MG63 (cell line): Measurements from ENCODE around the gene OLIG3. TPM values are rescaled to one million over a fixed set of nuclear protein-coding genes. Genes with fewer than 3 reads are reported as not detected.

Experiments used
- DNase-seq: peaks from one replicate; pipeline ENCODE4 v3.0.0-alpha.2; 2020
- H3K27me3 ChIP-seq: fragments of 250-450 bp; sonication (Bioruptor Pico); 2 replicates; pipeline ENCODE4 v1.5.1; 2020; ENCODE audit warnings: mild to moderate bottlenecking, moderate library complexity
- H3K36me3 ChIP-seq: fragments of 250-450 bp; sonication (Bioruptor Pico); 2 replicates; pipeline ENCODE4 v1.5.1; 2020; ENCODE audit warnings: mild to moderate bottlenecking, moderate library complexity
- H3K4me3 ChIP-seq: fragments of 250-450 bp; sonication (Bioruptor Pico); 2 replicates; pipeline ENCODE4 v1.5.1; 2020; ENCODE audit warnings: mild to moderate bottlenecking, moderate library complexity
- H3K9me3 ChIP-seq: fragments of 250-450 bp; sonication (Bioruptor Pico); 2 replicates; pipeline ENCODE4 v1.5.1; 2020; ENCODE audit warnings: mild to moderate bottlenecking, moderate library complexity
- total RNA-seq: library from RNA; depleted of rRNA; stranded (reverse); fragments of >200 nt; shearing (Covaris generic); gene quantifications from 2 replicates; pipeline ENCODE4 v1.2.3, GENCODE V29; 2014; ENCODE audit warnings: low replicate concordance

Gene OLIG3
- total RNA-seq, 1 experiment from 2014 or later, result not detected

- H3K4me3 ChIP-seq, result no peak overlapping the region
- no peaks in the 10 kb centered on the region for H3K36me3 ChIP-seq
- peaks cover 48% of the 10 kb centered on the region for H3K27me3 ChIP-seq
- H3K9me3 ChIP-seq, result no peaks in the 10 kb centered on the region
- DNase-seq, result no peak
Measured at GRCh38 chr6:137488150-137489045, 5.8 kb downstream of the OLIG3 start.

GRCh38 chr6:137487869-137488149 lies 6.4 kb downstream of the OLIG3 start:
- Histone ChIP-seq H3K27me3 (peaks cover 44% of the 10 kb centered on the region), H3K9me3 (no peaks in the 10 kb centered on the region), H3K4me3 (no peak overlapping the region), H3K36me3 (no peaks in the 10 kb centered on the region)
- DNase-seq, result no peak

- Histone ChIP-seq H3K9me3 (no peaks in the 10 kb centered on the region), H3K4me3 (no peak overlapping the region), H3K27me3 (peaks cover 39% of the 10 kb centered on the region), H3K36me3 (no peaks in the 10 kb centered on the region)
- no peak for DNase-seq
Measured at GRCh38 chr6:137487181-137487868, 6.9 kb downstream of the OLIG3 start.

GRCh38 chr6:137486416-137486815 lies 7.8 kb downstream of the OLIG3 start:
- Histone ChIP-seq H3K27me3 (peaks cover 37% of the 10 kb centered on the region), H3K36me3 (no peaks in the 10 kb centered on the region), H3K4me3 (no peak overlapping the region), H3K9me3 (no peaks in the 10 kb centered on the region)
- DNase-seq, result no peak

GRCh38 chr6:137480431-137480830 lies 13.8 kb downstream of the OLIG3 start:
- no peak for DNase-seq

GRCh38 chr6:137475103-137475502 lies 19.1 kb downstream of the OLIG3 start:
- Histone ChIP-seq H3K9me3 (no peaks in the 10 kb centered on the region), H3K27me3 (no peaks in the 10 kb centered on the region), H3K4me3 (no peak overlapping the region), H3K36me3 (no peaks in the 10 kb centered on the region)
- no peak for DNase-seq

More at GRCh38 chr6:137480431-137480830, 13.8 kb downstream of the OLIG3 start:
- Histone ChIP-seq H3K36me3 (no peaks in the 10 kb centered on the region), H3K4me3 (no peak overlapping the region), H3K27me3 (peaks cover 8% of the 10 kb centered on the region; the same call in 1 of the 2 replicates), H3K9me3 (no peaks in the 10 kb centered on the region)

GRCh38 chr6:137473598-137473997 lies 20.6 kb downstream of the OLIG3 start:
- Histone ChIP-seq H3K9me3 (no peaks in the 10 kb centered on the region), H3K4me3 (no peak overlapping the region), H3K27me3 (no peaks in the 10 kb centered on the region), H3K36me3 (no peaks in the 10 kb centered on the region)
- no peak for DNase-seq

- Histone ChIP-seq H3K36me3 (no peaks in the 10 kb centered on the region), H3K9me3 (no peaks in the 10 kb centered on the region), H3K4me3 (no peak overlapping the region), H3K27me3 (no peaks in the 10 kb centered on the region)
- DNase-seq, result no peak
Measured at GRCh38 chr6:137472641-137473137, 21.5 kb downstream of the OLIG3 start.

GRCh38 chr6:137471986-137472385 lies 22.2 kb downstream of the OLIG3 start:
- H3K9me3 ChIP-seq, result no peaks in the 10 kb centered on the region
- no peaks in the 10 kb centered on the region for H3K36me3 ChIP-seq

GRCh38 chr6:137471497-137471896 lies 22.7 kb downstream of the OLIG3 start:
- Histone ChIP-seq H3K4me3 (no peak overlapping the region), H3K36me3 (no peaks in the 10 kb centered on the region), H3K9me3 (no peaks in the 10 kb centered on the region), H3K27me3 (no peaks in the 10 kb centered on the region)
- no peak for DNase-seq

More at GRCh38 chr6:137471986-137472385, 22.2 kb downstream of the OLIG3 start:
- DNase-seq, result no peak
- Histone ChIP-seq H3K4me3 (no peak overlapping the region), H3K27me3 (no peaks in the 10 kb centered on the region)

- DNase-seq, result no peak
- Histone ChIP-seq H3K4me3 (no peak overlapping the region), H3K27me3 (no peaks in the 10 kb centered on the region), H3K9me3 (no peaks in the 10 kb centered on the region), H3K36me3 (no peaks in the 10 kb centered on the region)
Measured at GRCh38 chr6:137467211-137467610, 27.0 kb downstream of the OLIG3 start.

- Histone ChIP-seq H3K36me3 (no peaks in the 10 kb centered on the region), H3K9me3 (no peaks in the 10 kb centered on the region)
- no peak for DNase-seq
Measured at GRCh38 chr6:137465378-137466009, 28.7 kb downstream of the OLIG3 start.

GRCh38 chr6:137452333-137452894 lies 41.8 kb downstream of the OLIG3 start:
- H3K36me3 ChIP-seq, result no peaks in the 10 kb centered on the region
- H3K27me3 ChIP-seq, result no peaks in the 10 kb centered on the region
- H3K4me3 ChIP-seq, result no peak overlapping the region
- no peaks in the 10 kb centered on the region for H3K9me3 ChIP-seq
- DNase-seq, result peak; percentile 15

More at GRCh38 chr6:137465378-137466009, 28.7 kb downstream of the OLIG3 start:
- Histone ChIP-seq H3K4me3 (no peak overlapping the region), H3K27me3 (no peaks in the 10 kb centered on the region)

GRCh38 chr6:137443901-137444300 lies 50.3 kb downstream of the OLIG3 start:
- H3K4me3 ChIP-seq, result no peak overlapping the region
- H3K36me3 ChIP-seq, result no peaks in the 10 kb centered on the region
- H3K9me3 ChIP-seq, result no peaks in the 10 kb centered on the region
- no peaks in the 10 kb centered on the region for H3K27me3 ChIP-seq
- DNase-seq, result no peak
